Upper lobe of right lung (tissue), 1 donor: ENCODE data around the gene FAS. TPM values are rescaled to one million over a fixed set of nuclear protein-coding genes. Genes with fewer than 3 reads are reported as not detected.

Experiments used
- ATAC-seq: fragments of 200-7000 bp; cut with Tn5 transposase; one replicate; pipeline ENCODE4 v1.9.1; 2020; ENCODE audit warnings: mild to moderate bottlenecking, moderate library complexity
- DNase-seq: peaks from one replicate; pipeline ENCODE4 v3.0.0-alpha.2; 2020
- H3K27ac ChIP-seq: fragments of 200-600 bp; one replicate; pipeline ENCODE4 v1.8.0; 2022
- H3K27me3 ChIP-seq: fragments of 200-600 bp; one replicate; pipeline ENCODE4 v1.8.0; 2022; ENCODE audit warnings: mild to moderate bottlenecking
- H3K36me3 ChIP-seq: fragments of 200-600 bp; one replicate; pipeline ENCODE4 v1.8.0; 2022
- H3K4me1 ChIP-seq: fragments of 200-600 bp; one replicate; pipeline ENCODE4 v1.8.0; 2022
- H3K4me3 ChIP-seq: fragments of 200-600 bp; one replicate; pipeline ENCODE4 v1.8.0; 2022; ENCODE audit warnings: mild to moderate bottlenecking
- H3K9me3 ChIP-seq: fragments of 200-600 bp; one replicate; pipeline ENCODE4 v1.8.0; 2022
- CTCF ChIP-seq: fragments of 200-600 bp; IDR thresholded peaks from one replicate; pipeline ENCODE4 v1.8.0; 2022; ENCODE audit warnings: antibody characterized with exemption
- intact Hi-C: fragments of 100-400 bp; cut with DNase I; formaldehyde crosslinking; loops from one replicate; pipeline ENCODE4 v1.11.0; 2022
- total RNA-seq: library from RNA; stranded (reverse); fragmentation: NEBNext Ultra II Directional; extraction: Animal tissue kit (Norgen Biotek cat#: 25700); gene quantifications from one replicate; pipeline ENCODE4 v1.2.1, GENCODE V29; 2021
- donor health status: DM: no; HTN: yes; CAD: no; lungs with severe emphysema.

The FAS gene
- total RNA-seq, 1 donor from 2014 or later, result 41.2 TPM

DNA sequence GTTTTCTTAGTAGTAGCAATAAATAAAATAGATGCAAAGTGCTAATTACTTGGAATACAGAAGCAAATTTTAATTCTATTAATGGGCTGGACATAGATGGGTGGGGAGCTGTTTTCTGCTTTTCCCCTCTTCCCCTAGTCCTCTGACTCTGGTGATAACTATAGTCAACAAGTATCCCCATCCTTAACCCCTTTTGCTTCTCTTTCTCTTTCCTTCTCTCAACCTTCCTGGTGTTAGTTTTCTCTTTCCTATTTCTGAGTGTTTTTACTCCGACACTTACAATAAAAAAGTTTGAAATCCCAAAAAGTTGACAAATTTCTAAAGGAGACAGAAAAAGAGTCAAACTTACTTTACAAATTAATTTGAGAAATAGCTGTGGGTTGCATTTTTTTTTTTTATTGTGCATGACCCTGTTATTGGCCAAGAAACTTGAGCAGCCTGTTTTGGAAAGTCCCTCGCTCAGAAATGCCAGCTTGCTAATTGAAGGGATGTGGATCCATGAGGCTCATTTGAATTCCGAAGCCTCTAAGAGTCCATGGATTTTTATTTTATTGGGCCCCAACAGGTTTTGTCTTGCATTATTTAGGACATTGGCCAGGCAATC, 2.4 kb downstream of the FAS start:
- TF ChIP-seq CTCF, result no peak
- Histone ChIP-seq H3K27ac (peak overlapping the region; percentile 94), H3K36me3 (no peaks in the 10 kb centered on the region), H3K27me3 (no peaks in the 10 kb centered on the region), H3K4me1 (peaks cover 17% of the 10 kb centered on the region), H3K9me3 (no peaks in the 10 kb centered on the region), H3K4me3 (peak overlapping the region; percentile 79)
- ATAC-seq (no peak), DNase-seq (no peak)
- intact Hi-C loops, result no loop called here

DNA sequence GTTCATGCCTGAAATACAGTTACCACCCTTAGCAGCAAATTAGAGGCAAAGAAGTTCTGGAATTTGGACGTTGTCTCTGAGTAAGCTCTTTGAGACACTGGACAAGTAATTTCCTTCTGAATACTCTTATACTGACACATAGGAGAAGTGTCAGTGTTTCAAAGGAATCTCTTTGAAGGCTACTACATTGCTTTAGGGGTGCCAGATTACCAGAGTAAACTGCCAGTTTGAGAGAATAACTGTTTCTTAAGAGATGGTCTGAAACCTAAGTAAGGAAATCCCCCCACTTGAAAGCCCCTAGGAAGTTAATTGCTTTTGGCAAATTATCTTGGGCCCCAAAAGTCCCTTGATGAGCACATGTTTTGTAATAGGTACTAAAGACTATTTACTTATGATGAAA, 3.4 kb downstream of the FAS start:
- no peak for TF ChIP-seq CTCF
- peak overlapping the region; percentile 79 for H3K4me3 ChIP-seq
- H3K27me3 ChIP-seq, result no peaks in the 10 kb centered on the region
- DNase-seq (no peak), ATAC-seq (no peak)
- H3K9me3 ChIP-seq, result no peaks in the 10 kb centered on the region
- intact Hi-C loops, result no loop called here
- peaks cover 23% of the 10 kb centered on the region for H3K4me1 ChIP-seq
- no peak overlapping the region for H3K27ac ChIP-seq
- H3K36me3 ChIP-seq, result no peaks in the 10 kb centered on the region

GRCh38 chr10:88995156-88995876, 4.7 kb downstream of the FAS start:
- ATAC-seq (no peak), DNase-seq (no peak)
- Histone ChIP-seq H3K36me3 (no peaks in the 10 kb centered on the region), H3K27ac (no peak overlapping the region), H3K9me3 (no peaks in the 10 kb centered on the region), H3K4me1 (peaks cover 16% of the 10 kb centered on the region), H3K4me3 (peak overlapping the region; percentile 4), H3K27me3 (no peaks in the 10 kb centered on the region)
- intact Hi-C loops, result no loop called here
- TF ChIP-seq CTCF, result no peak

GRCh38 chr10:88996927-88997326, 6.3 kb downstream of the FAS start:
- Histone ChIP-seq H3K4me3 (no peak overlapping the region), H3K9me3 (no peaks in the 10 kb centered on the region), H3K4me1 (peaks cover 30% of the 10 kb centered on the region), H3K27ac (no peak overlapping the region), H3K27me3 (no peaks in the 10 kb centered on the region), H3K36me3 (no peaks in the 10 kb centered on the region)
- DNase-seq, result no peak
- intact Hi-C loops, result no loop called here
- ATAC-seq, result peak; percentile 73
- no peak for TF ChIP-seq CTCF

- no peaks in the 10 kb centered on the region for H3K27me3 ChIP-seq
- TF ChIP-seq CTCF, result no peak
- DNase-seq (no peak), ATAC-seq (no peak)
- H3K9me3 ChIP-seq, result no peaks in the 10 kb centered on the region
- intact Hi-C loops, result no loop called here
- peaks cover 21% of the 10 kb centered on the region for H3K36me3 ChIP-seq
- peak overlapping the region; percentile 66 for H3K27ac ChIP-seq
- H3K4me1 ChIP-seq, result peaks cover 30% of the 10 kb centered on the region
- peak overlapping the region; percentile 12 for H3K4me3 ChIP-seq
Observed at GRCh38 chr10:88999625-89000024, 9.0 kb downstream of the FAS start.
